Osteoblast (primary cell): ENCODE results near the gene BRD3OS. TPM values are rescaled to one million over a fixed set of nuclear protein-coding genes. Genes with fewer than 3 reads are reported as not detected.

Experiments
- DNase-seq: peaks from one replicate; pipeline ENCODE4 v3.0.0; 2011; ENCODE audit warnings: low spot score, mixed read lengths; ENCODE audit not compliant: insufficient read length; ENCODE audit errors: missing footprints
- H2AFZ ChIP-seq: 2 replicates; pipeline ENCODE4 v1.6.0; 2011; ENCODE audit warnings: mild to moderate bottlenecking, low read length
- H3K27ac ChIP-seq: 2 replicates; pipeline ENCODE4 v1.5.1; 2011; ENCODE audit warnings: mild to moderate bottlenecking, low read depth, low read length, moderate library complexity
- H3K27me3 ChIP-seq: 2 replicates; pipeline ENCODE4 v1.6.0; 2012; ENCODE audit warnings: mild to moderate bottlenecking, control low read depth, inconsistent platforms, low read length, moderate library complexity; ENCODE audit not compliant: insufficient read depth
- H3K36me3 ChIP-seq: 2 replicates; pipeline ENCODE4 v1.5.1; 2011; ENCODE audit warnings: mild to moderate bottlenecking, low read length, control low read depth, moderate library complexity; ENCODE audit not compliant: insufficient read depth
- H3K4me1 ChIP-seq: 2 replicates; pipeline ENCODE4 v1.5.1; 2011; ENCODE audit warnings: mild to moderate bottlenecking, low read length, control low read depth, moderate library complexity; ENCODE audit not compliant: insufficient read depth
- H3K4me2 ChIP-seq: 2 replicates; pipeline ENCODE4 v1.6.0; 2011; ENCODE audit warnings: mild to moderate bottlenecking, low read length; ENCODE audit not compliant: insufficient read depth
- H3K4me3 ChIP-seq: fragments of 200-600 bp; sonication (generic); 3 replicates; pipeline ENCODE4 v1.5.1; 2012; ENCODE audit warnings: mild to moderate bottlenecking, low read length, inconsistent platforms; ENCODE audit not compliant: insufficient read depth
- H3K79me2 ChIP-seq: 2 replicates; pipeline ENCODE4 v1.6.0; 2012; ENCODE audit warnings: mild to moderate bottlenecking, low read length, control low read depth, inconsistent platforms; ENCODE audit not compliant: insufficient read depth
- H3K9me3 ChIP-seq: 2 replicates; pipeline ENCODE4 v1.5.1; 2011; ENCODE audit warnings: low read depth, low read length, control low read depth
- H4K20me1 ChIP-seq: 2 replicates; pipeline ENCODE4 v1.6.0; 2012; ENCODE audit warnings: mild to moderate bottlenecking, low read length, control low read depth; ENCODE audit not compliant: insufficient read depth
- CTCF ChIP-seq: IDR thresholded peaks from 2 replicates; pipeline ENCODE4 v1.5.1; 2011; ENCODE audit warnings: mild to moderate bottlenecking, low read depth, low read length, moderate library complexity; ENCODE audit errors: extremely low read depth
- total RNA-seq: library from RNA; depleted of rRNA; stranded (reverse); fragments of >200 nt; gene quantifications from 2 replicates; pipeline ENCODE4 v1.2.3, GENCODE V29; 2012

The BRD3OS gene
- total RNA-seq, 1 donor = 26.1 TPM

GRCh38 chr9:134003237-134003636 is 22.0 kb upstream of the BRD3OS start:
- Histone ChIP-seq H3K36me3 (no peaks in the 10 kb centered on the region), H3K9me3 (no peaks in the 10 kb centered on the region), H3K4me3 (no peak overlapping the region), H3K79me2 (no peaks in the 10 kb centered on the region), H3K27ac (no peak overlapping the region), H3K27me3 (no peaks in the 10 kb centered on the region), H2AFZ (no peak overlapping the region), H3K4me2 (no peak overlapping the region), H3K4me1 (peaks cover 2% of the 10 kb centered on the region), H4K20me1 (no peaks in the 10 kb centered on the region)
- no peak for TF ChIP-seq CTCF
- DNase-seq = no peak

GRCh38 chr9:134004131-134004873 is 21.0 kb upstream of the BRD3OS start:
- H3K79me2 ChIP-seq = no peaks in the 10 kb centered on the region
- no peaks in the 10 kb centered on the region for H3K27me3 ChIP-seq
- no peaks in the 10 kb centered on the region for H3K36me3 ChIP-seq
- no peak overlapping the region for H3K27ac ChIP-seq
- no peaks in the 10 kb centered on the region for H4K20me1 ChIP-seq
- no peak overlapping the region for H3K4me3 ChIP-seq
- no peak for TF ChIP-seq CTCF
- H3K4me2 ChIP-seq = no peak overlapping the region
- H2AFZ ChIP-seq = no peak overlapping the region
- no peaks in the 10 kb centered on the region for H3K9me3 ChIP-seq
- peak; percentile 74 for DNase-seq
- H3K4me1 ChIP-seq = peaks cover 1% of the 10 kb centered on the region

- H4K20me1 ChIP-seq = no peaks in the 10 kb centered on the region
- no peak overlapping the region for H3K4me3 ChIP-seq
- no peaks in the 10 kb centered on the region for H3K4me1 ChIP-seq
- no peaks in the 10 kb centered on the region for H3K79me2 ChIP-seq
- no peaks in the 10 kb centered on the region for H3K27me3 ChIP-seq
- no peak for DNase-seq
- H3K36me3 ChIP-seq = no peaks in the 10 kb centered on the region
- no peak overlapping the region for H3K27ac ChIP-seq
- H3K9me3 ChIP-seq = no peaks in the 10 kb centered on the region
- no peak overlapping the region for H2AFZ ChIP-seq
- TF ChIP-seq CTCF = no peak
- H3K4me2 ChIP-seq = no peak overlapping the region
These were observed 20.4 kb upstream of the BRD3OS start for GRCh38 chr9:134004881-134005280.

- Histone ChIP-seq H3K27ac (no peak overlapping the region), H3K4me3 (no peak overlapping the region), H3K79me2 (no peaks in the 10 kb centered on the region), H2AFZ (no peak overlapping the region), H3K36me3 (no peaks in the 10 kb centered on the region), H3K4me2 (no peak overlapping the region), H3K4me1 (no peaks in the 10 kb centered on the region), H3K9me3 (no peaks in the 10 kb centered on the region), H3K27me3 (no peaks in the 10 kb centered on the region), H4K20me1 (no peaks in the 10 kb centered on the region)
- TF ChIP-seq CTCF = no peak
- DNase-seq = peak; percentile 49
These were observed 19.9 kb upstream of the BRD3OS start for GRCh38 chr9:134005381-134005780.
